Activated CD8-positive, alpha-beta T cell treated with anti-CD3 and anti-CD28 coated beads for 36 hours (primary cell): ENCODE results near the gene SEPTIN3. TPM values are rescaled to one million over a fixed set of nuclear protein-coding genes. Genes with fewer than 3 reads are reported as not detected.
A peak's percentile ranks its signal among the peaks of the same experiment; 100 is the strongest.

Source experiments
- ATAC-seq: fragments of 200-7000 bp; cut with Tn5 transposase; one replicate; pipeline ENCODE4 v1.10.0; 2021; ENCODE audit warnings: mild to moderate bottlenecking, moderate library complexity
- CTCF ChIA-PET: fragments of 350-600 bp; sonication (Branson Sonifier 250); formaldehyde crosslinking; loops from one replicate; lab custom pipeline; 2021; ENCODE audit warnings: antibody characterized with exemption; lab: Charles Lee
- POLR2A ChIA-PET: fragments of 350-600 bp; sonication (Branson Sonifier 250); formaldehyde crosslinking; loops from one replicate; lab custom pipeline; 2021; ENCODE audit warnings: antibody characterized with exemption; lab: Charles Lee
- DNase-seq: peaks from one replicate; pipeline ENCODE4 v3.0.0-alpha.2; 2020
- H3K27ac Mint-ChIP-seq: one replicate; pipeline ENCODE4 v1.8.0; 2021; ENCODE audit warnings: mild to moderate bottlenecking, mixed read lengths
- H3K27me3 Mint-ChIP-seq: one replicate; pipeline ENCODE4 v1.8.0; 2021; ENCODE audit warnings: mixed read lengths
- H3K36me3 Mint-ChIP-seq: one replicate; pipeline ENCODE4 v1.8.0; 2021; ENCODE audit warnings: low read depth, mixed read lengths
- H3K4me1 Mint-ChIP-seq: one replicate; pipeline ENCODE4 v1.8.0; 2021; ENCODE audit warnings: low read depth, mixed read lengths
- H3K4me3 Mint-ChIP-seq: one replicate; pipeline ENCODE4 v1.8.0; 2021; ENCODE audit warnings: mild to moderate bottlenecking, moderate library complexity, mixed read lengths
- H3K9me3 Mint-ChIP-seq: one replicate; pipeline ENCODE4 v1.8.0; 2021; ENCODE audit warnings: mixed read lengths
- CTCF ChIP-seq: fragments of 200-600 bp; IDR thresholded peaks from one replicate; pipeline ENCODE4 v1.8.0; 2022; ENCODE audit warnings: antibody characterized with exemption, mild to moderate bottlenecking
- intact Hi-C: fragments of 100-400 bp; cut with micrococcal nuclease; formaldehyde crosslinking; loops from one replicate; pipeline ENCODE4 v1.10.0; 2022
- total RNA-seq, 2 experiments: library from RNA; stranded (reverse); gene quantifications; one replicate each; pipeline ENCODE4 v1.2.3, GENCODE V29; 2021

Gene SEPTIN3
- total RNA-seq, 2 experiments from 2014 or later, result 0.20 to 0.36 TPM

GRCh38 chr22:41939981-41940831 is 29.0 kb upstream of the SEPTIN3 start:
- Mint-ChIP-seq H3K27ac (peak overlapping the region; percentile 100), H3K4me3 (peak overlapping the region; percentile 74), H3K27me3 (no peaks in the 10 kb centered on the region), H3K4me1 (peaks cover 56% of the 10 kb centered on the region), H3K36me3 (peaks cover 72% of the 10 kb centered on the region), H3K9me3 (no peaks in the 10 kb centered on the region)
- TF ChIP-seq CTCF, result no peak
- DNase-seq, result peak; percentile 100
- ChIA-PET CTCF (interaction anchor here (0.6 to 6.7 kb wide), 30 partner anchors 9 to 273 kb away, joined by 3 to 62 read pairs (median 6); partner anchors contain the start of genes CCDC134, MEI1, SMDT1 and SNU13), POLR2A (interaction anchor here (0.5 to 8.3 kb wide), 29 partner anchors 9 to 503 kb away, joined by 3 to 134 read pairs (median 4); partner anchors contain the start of genes CCDC134, MEI1, SMDT1 and SNU13)
- intact Hi-C loops, result loop anchor here (5.0 to 10.0 kb wide), 4 partner anchors 78 to 243 kb away; partner anchors contain the start of genes MEI1, NAGA, PHETA2 and SMDT1
- peak; percentile 78 for ATAC-seq

GRCh38 chr22:41940832-41941765 is 28.1 kb upstream of the SEPTIN3 start:
- Mint-ChIP-seq H3K36me3 (peaks cover 78% of the 10 kb centered on the region), H3K27ac (peak overlapping the region; percentile 100)
- peak; percentile 91 for DNase-seq

GRCh38 chr22:41943661-41944209 is 25.5 kb upstream of the SEPTIN3 start:
- peak overlapping the region; percentile 42 for H3K4me3 Mint-ChIP-seq
- intact Hi-C loops, result loop anchor here (5.0 to 10.0 kb wide), 4 partner anchors 81 to 246 kb away; partner anchors contain the start of genes MEI1, NAGA, PHETA2 and SMDT1
- POLR2A ChIA-PET, result interaction anchor here (0.5 to 1.6 kb wide), 10 partner anchors 9 to 513 kb away, joined by 3 to 4 read pairs (median 3); partner anchors contain the start of genes CCDC134 and SREBF2
- no peak for TF ChIP-seq CTCF
- H3K27me3 Mint-ChIP-seq, result no peaks in the 10 kb centered on the region
- H3K36me3 Mint-ChIP-seq, result peaks cover 67% of the 10 kb centered on the region
- no peaks in the 10 kb centered on the region for H3K9me3 Mint-ChIP-seq
- CTCF ChIA-PET, result interaction anchor here (0.9 to 3.1 kb wide), 6 partner anchors 17 to 246 kb away, joined by 3 to 24 read pairs (median 6); partner anchors contain the start of gene TNFRSF13C
- peak overlapping the region; percentile 60 for H3K27ac Mint-ChIP-seq
- DNase-seq (no peak), ATAC-seq (no peak)
- H3K4me1 Mint-ChIP-seq, result peaks cover 66% of the 10 kb centered on the region

More at GRCh38 chr22:41940832-41941765, 28.1 kb upstream of the SEPTIN3 start:
- H3K4me3 Mint-ChIP-seq, result peak overlapping the region; percentile 74
- H3K9me3 Mint-ChIP-seq, result no peaks in the 10 kb centered on the region
- POLR2A ChIA-PET, result interaction anchor here (0.8 to 8.3 kb wide), 23 partner anchors 8 to 502 kb away, joined by 3 to 134 read pairs (median 6); partner anchors contain the start of genes CCDC134, MEI1, SMDT1 and SREBF2
- ATAC-seq, result peak; percentile 75
- CTCF ChIA-PET, result interaction anchor here (0.6 to 6.7 kb wide), 35 partner anchors 8 to 274 kb away, joined by 3 to 62 read pairs (median 5); partner anchors contain the start of genes CCDC134, MEI1, SMDT1 and SNU13
- no peaks in the 10 kb centered on the region for H3K27me3 Mint-ChIP-seq
- H3K4me1 Mint-ChIP-seq, result peaks cover 58% of the 10 kb centered on the region
- intact Hi-C loops, result loop anchor here (5.0 to 10.0 kb wide), 4 partner anchors 79 to 244 kb away; partner anchors contain the start of genes MEI1, NAGA, PHETA2 and SMDT1
- TF ChIP-seq CTCF, result peak; percentile 94
